GM19467 (cell line): ENCODE data around the gene LIX1.

ENCODE experiments used
- ATAC-seq: cut with Tn5 transposase; IDR thresholded peaks from one replicate; pipeline ENCODE4 v1.9.1; 2021; ENCODE audit warnings: mild to moderate bottlenecking, moderate library complexity; ENCODE audit not compliant: unreplicated experiment

Gene LIX1

GRCh38 chr5:97077246-97077645 lies 65.2 kb downstream of the LIX1 start:
- no peak for ATAC-seq

GRCh38 chr5:97076098-97076497 lies 66.3 kb downstream of the LIX1 start:
- ATAC-seq = no peak

- ATAC-seq = no peak
These were observed 66.8 kb downstream of the LIX1 start for GRCh38 chr5:97075649-97076048.

GRCh38 chr5:97074859-97075489 lies 67.4 kb downstream of the LIX1 start:
- no peak for ATAC-seq

GRCh38 chr5:97073420-97073819 lies 69.0 kb downstream of the LIX1 start:
- ATAC-seq = no peak

GRCh38 chr5:97072696-97073095 lies 69.7 kb downstream of the LIX1 start:
- ATAC-seq = no peak

- ATAC-seq = no peak
These were observed 70.4 kb downstream of the LIX1 start for GRCh38 chr5:97071993-97072392.

- no peak for ATAC-seq
These were observed 71.3 kb downstream of the LIX1 start for GRCh38 chr5:97071101-97071500.

- no peak for ATAC-seq
These were observed 72.2 kb downstream of the LIX1 start for GRCh38 chr5:97070234-97070633.

- ATAC-seq = no peak
These were observed 75.0 kb downstream of the LIX1 start for GRCh38 chr5:97067296-97067850.

- no peak for ATAC-seq
These were observed 76.9 kb downstream of the LIX1 start for GRCh38 chr5:97065475-97065874.

GRCh38 chr5:97063251-97063650 lies 79.2 kb downstream of the LIX1 start:
- no peak for ATAC-seq

- no peak for ATAC-seq
These were observed 80.4 kb downstream of the LIX1 start for GRCh38 chr5:97062046-97062445.

- no peak for ATAC-seq
These were observed 86.1 kb downstream of the LIX1 start for GRCh38 chr5:97056263-97056662.

- no peak for ATAC-seq
These were observed 93.2 kb downstream of the LIX1 start for GRCh38 chr5:97049175-97049574.

GRCh38 chr5:97047076-97047475 lies 95.3 kb downstream of the LIX1 start:
- ATAC-seq = no peak

GRCh38 chr5:97046270-97046982 lies 96.0 kb downstream of the LIX1 start:
- no peak for ATAC-seq

GRCh38 chr5:97044052-97044451 lies 98.4 kb downstream of the LIX1 start:
- no peak for ATAC-seq

GRCh38 chr5:97043511-97043910 lies 98.9 kb downstream of the LIX1 start:
- ATAC-seq = no peak

GRCh38 chr5:97042996-97043395 lies 99.4 kb downstream of the LIX1 start:
- no peak for ATAC-seq
